Iris pigment epithelial cell (primary cell): ENCODE measurements around the gene MRPS33.
"Not testable (repeated sequence)": the region's sequence is repeated elsewhere in the genome, so short reads cannot be mapped to it uniquely, and the experiment has no call there.

Experiments
- DNase-seq: peaks from one replicate; pipeline ENCODE4 v3.0.0-alpha.2; 2011; ENCODE audit warnings: low read depth

MRPS33 gene

DNA sequence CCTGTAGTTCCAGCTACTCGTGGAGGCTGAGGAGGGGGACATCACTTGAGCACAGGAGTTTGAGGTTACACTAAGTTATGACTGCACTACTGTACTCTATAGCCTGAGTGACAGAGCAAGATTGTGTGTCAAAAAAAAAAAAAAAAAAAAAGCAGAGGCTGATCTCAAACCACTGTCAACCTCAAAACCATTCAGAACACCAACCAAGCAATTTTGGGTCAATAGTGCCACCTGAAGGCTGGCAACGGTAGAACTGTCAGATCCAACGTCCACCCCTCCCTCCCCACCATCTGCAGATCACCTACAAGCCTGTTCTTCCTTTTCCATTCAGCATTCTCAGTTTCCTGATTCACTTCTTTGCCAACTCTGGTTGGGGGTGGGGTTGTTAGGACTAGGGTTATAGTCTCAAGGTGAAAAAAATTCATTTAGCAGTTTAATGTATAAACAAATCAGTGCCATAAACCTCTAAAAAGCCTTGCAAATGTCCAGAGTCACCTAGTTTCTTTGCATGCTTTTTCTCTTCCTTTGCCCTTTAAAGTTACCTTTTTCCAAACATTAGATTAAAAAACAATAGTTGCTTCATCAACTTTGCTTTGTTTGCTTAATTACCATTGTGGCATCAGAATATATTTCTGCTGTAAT, 2.6 kb downstream of the MRPS33 start:
- DNase-seq = peak; percentile 56

DNA sequence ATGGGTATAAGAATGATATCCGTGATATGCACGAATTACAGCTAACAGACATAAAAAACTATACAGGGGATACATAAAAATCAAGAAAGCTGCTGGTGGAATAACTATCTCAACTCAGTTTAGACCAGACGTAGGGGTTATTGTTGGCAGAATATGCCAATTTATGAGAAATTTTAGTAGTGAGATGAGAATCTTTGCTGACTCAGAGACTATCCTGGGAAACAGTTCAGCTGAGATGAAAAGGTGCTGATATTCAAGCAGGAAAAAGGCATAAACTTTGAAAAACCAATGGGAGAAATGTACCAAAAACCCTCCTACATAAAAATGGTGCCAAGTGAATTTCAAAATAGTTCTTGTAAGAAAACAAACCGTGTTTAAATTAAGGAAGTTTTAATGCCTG, 3.3 kb downstream of the MRPS33 start:
- no peak for DNase-seq

GRCh38 chr7:141003172-141004065, 11.3 kb downstream of the MRPS33 start:
- no peak for DNase-seq

- no peak for DNase-seq
Observed at GRCh38 chr7:141001546-141001945, 13.2 kb downstream of the MRPS33 start.

DNA sequence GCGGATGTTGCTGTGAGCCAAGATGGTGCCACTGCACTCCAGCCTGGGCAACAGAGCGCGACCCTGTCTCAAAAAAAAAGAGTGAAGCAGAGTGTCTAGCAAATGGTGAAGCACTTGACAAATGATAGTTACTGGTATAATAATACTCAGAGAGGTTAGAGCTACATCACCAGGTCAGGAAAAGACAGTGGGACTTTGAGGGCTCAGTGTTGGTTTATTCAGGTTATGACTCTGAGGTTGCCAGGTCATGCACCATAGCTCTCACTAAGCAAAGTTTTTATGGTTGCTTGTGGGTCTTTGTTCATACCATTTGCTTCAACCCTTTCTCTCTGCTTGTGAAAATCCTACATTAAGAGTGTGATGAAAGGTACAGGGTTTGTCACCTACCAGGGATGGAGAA, 13.6 kb downstream of the MRPS33 start:
- no peak for DNase-seq

DNA sequence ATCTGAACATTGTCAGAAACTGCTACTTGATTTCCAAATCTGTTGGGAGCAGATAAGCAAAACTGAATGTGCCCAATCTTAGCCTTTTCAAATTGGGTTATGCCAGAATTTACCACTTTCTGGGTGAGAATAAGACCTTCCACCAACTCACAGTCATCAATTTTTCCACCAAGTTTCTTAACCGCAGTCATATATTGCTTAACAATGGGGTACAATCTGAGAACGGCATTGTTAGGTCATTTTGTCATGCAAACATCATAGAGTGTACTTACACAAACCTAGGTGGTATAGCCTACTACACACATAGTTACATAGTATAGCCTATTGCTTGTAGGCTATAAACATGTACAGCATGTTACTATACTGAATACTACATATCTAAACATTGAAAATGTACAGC, 16.0 kb downstream of the MRPS33 start:
- no peak for DNase-seq

- DNase-seq = no peak
Observed at GRCh38 chr7:140992422-140992821, 22.3 kb downstream of the MRPS33 start.

DNA sequence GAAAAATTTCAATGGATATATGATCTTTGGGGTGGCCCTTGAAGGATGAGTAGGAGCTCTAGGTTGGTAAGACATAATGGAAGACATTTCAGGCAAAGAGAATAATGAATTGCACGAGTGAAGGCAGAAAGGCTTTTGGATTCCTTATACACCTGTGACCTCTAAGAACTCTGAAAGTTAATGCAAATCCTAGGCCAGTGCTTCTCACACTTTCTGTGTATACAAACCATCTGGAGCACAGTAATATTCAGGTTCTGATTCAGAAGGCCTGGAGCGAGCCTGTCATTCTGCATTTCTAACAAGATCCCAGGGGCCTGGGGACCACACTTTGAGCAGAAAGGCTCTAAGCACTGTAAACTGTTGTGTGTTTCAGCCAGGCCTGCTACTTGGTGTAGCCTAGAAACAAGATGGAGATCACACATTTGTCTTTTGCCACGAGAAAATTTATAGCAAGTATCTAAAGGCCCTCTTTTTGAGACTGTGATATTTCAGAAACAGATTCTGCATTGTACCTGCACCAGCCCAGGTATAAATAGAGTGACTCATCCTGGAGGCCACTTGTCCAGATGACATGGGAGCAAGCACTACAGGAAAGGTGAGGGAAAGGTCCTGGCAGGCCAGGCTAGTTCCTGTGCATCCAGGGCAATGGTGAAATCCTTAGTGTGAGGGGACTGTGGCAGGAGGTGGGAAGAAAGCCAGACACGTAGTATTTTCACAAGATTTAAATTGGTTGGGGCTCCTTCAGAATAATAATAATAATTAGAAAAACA, 24.4 kb downstream of the MRPS33 start:
- no peak for DNase-seq

DNA sequence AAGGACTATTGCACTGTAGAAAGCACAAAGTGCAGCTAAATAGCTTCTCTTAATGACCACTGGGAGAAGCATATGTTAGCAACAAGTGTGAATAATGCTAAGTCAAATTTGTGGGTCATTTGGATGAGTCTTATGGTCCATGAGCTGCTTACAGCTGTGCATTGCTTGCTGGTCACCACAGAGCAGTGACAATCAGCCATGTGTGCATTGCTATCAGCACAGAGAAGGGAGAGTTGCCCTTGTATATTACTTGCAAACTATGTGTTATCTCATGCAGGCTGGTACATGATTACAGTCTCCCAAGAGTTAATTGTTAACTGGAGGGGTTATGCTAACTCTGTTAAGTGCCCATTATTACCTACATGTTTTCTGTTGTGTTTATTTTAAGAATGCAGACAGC, 25.7 kb downstream of the MRPS33 start:
- no peak for DNase-seq

DNA sequence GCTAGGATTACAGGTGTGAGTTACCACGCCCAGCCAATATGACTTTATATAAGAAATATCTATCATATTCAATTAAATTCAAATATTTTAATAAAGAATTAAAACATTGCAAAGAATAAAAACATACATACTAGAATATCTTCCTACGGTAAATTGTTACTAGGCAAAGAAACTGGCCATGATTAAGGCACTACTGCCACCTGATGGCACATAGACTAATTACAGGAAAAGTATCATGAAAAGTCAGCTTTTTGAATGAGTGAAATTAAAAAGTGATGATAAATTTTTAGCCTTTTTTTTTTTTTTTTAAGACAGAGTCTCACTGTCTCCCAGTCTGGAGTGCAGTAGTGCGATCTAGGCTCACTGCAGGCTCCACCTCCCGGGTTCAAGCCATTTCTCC, 30.9 kb downstream of the MRPS33 start:
- peak; percentile 10 for DNase-seq

DNA sequence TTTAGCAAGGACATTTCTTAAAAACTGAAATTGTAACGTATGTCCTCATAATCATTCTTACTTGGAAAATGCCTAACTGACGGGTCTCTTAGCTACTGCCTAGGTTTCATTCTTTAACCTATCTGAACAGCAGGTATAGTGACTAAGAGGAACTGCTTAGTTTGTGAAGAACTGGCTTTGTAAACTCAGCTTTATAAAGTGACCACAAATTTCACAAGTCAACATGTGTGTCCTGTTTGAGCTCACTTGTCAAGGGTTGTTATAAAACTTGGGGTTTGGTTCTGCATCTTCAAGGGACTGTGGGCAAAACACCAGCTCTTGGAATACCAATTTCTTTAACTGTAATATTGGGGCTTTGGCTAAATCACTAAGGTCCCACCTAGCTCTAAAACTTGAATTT, 32.2 kb downstream of the MRPS33 start:
- DNase-seq = no peak

- no peak for DNase-seq
Observed at GRCh38 chr7:140981951-140982350, 32.8 kb downstream of the MRPS33 start.

GRCh38 chr7:140977741-140978140, 37.0 kb downstream of the MRPS33 start:
- no peak for DNase-seq

DNA sequence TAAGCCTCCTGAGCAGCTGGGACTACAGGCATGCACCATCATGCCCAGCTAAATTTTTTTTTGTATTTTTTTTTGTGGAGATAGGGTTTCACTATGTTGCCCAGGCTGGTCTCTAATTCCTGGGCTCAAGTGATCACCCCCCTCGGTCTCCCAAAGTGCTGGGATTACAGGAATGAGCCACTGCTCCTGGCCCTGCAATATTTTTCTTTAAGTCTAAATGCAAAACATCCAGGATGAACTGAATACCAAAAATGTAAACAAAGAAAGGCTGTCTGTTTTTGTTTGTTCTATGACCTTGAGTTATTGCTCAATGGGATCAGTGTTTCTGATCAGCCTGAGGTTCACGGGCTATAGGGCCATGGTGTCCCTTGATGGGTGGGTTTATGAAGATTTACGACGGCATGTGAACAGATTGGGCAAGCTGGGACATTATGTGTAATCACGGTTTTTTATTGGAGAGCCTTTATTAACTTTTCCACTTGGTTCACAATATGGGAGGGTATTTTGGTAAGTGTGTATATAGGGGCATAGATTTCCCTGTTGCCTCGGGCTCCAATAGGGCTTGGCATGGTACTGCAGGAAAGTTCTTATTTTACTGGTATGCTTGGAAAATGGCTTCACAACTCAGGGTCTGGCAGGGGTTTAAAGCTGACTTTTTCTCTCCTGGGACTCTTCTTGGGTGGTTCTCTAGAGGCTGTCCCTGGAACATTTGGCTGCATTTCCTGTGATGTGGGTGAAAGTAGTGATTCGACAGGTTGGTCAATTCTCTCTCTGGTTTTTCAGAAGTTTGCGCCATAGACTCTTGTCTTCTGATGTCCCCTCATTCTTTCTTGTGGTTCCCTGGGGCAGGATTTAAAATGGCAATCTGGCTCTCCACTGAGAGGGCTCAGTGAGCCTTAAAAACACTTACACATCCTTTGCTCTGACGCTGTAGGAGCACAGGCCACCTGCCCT, 41.6 kb downstream of the MRPS33 start:
- DNase-seq = peak; percentile 6

DNA sequence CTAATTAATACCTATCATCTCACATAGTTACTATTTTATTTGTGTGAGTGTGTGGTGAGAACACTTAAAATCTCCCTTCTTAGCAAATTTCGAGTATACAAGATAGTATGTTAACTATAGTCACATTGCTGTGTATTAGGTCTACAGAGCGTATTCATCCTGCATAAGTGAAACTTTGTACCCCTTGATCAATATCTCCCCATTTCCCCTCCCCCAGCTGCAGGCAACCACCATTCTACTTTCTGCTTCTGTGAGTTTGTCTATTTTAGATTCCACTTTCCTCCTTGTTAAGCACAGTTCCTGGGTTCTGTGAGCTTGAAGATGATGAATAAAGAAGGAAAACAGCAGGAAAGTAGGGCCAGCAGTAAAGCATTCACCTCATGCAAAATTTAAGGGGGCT, 42.4 kb downstream of the MRPS33 start:
- no peak for DNase-seq

DNA sequence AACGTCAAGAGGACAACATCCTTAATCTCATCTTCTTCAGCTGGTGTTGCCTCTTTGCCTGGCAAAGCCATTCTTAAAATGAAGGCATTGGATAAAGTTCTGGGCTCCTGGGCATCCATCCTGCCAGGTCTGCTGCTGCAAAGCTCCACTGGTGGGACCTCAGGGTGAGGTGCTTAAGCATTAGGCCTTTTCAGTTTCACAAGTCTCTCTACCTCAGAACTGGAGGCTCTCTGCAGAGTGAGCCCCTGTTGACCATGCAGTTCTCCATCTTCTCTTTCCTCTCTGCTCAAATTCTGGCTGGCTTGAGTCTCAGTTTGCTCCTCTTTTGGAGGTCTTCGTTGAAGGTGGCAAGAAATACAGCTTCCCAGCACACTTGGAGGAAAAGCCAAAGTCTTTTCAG, 47.3 kb downstream of the MRPS33 start:
- no peak for DNase-seq

- no peak for DNase-seq
Observed at GRCh38 chr7:140966561-140967233, 48.1 kb downstream of the MRPS33 start.

GRCh38 chr7:140961117-140961516, 53.6 kb downstream of the MRPS33 start:
- DNase-seq = no peak

DNA sequence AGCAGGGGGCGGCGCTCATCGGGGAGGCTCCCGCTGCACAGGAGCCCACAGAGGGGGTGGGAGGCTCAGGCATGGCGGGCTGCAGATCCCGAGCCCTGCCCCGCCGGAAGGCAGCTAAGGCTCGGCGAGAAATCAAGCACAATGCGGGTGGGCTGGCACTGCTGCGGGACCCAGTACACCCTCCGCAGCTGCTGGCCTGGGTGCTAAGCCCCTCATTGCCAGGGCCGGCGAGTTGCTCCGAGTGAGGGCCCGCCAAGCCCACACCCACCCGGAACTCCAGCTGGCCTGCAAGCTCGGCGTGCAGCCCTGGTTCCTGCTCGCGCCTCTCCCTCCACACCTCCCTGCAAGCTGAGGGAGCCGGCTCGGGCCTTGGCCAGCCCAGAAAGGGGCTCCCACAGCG, 57.8 kb downstream of the MRPS33 start:
- DNase-seq = not testable (repeated sequence)
